Measurements from ENCODE around the gene TBC1D12.
"Not testable (repeated sequence)": the region's sequence is repeated elsewhere in the genome, so short reads cannot be mapped to it uniquely, and the experiment has no call there.

Gene TBC1D12

DNA sequence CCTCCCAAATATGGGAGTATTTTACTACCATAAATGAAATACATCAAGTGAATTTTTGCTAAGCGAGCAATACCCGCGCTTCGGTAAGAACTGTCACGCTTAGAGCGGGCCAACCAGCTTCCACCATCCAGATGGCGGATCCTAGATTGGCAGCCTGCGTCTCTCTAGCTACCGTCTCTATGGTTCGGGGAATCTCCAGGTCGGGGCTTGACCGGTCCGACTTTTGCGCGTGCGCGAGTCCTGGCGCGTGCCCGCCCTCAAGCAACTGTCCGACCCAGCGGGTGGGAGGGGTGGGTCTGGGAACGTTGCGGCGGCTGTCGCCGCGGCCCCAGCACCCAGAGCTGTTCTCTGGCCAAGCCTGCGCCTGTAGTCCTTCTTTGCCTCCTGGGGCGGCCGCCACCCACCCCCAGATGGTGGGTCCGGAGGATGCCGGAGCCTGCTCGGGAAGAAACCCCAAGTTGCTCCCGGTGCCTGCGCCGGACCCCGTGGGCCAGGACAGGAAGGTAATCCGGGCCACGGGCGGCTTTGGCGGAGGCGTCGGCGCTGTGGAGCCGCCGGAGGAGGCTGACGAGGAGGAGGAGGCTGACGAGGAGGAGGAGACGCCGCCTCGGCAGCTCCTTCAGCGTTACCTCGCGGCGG is at the start of gene TBC1D12:
Gene TBC1D12 (plus strand): TSS at position 338 of the 639 bp plus-strand sequence. CDS start 73 bp downstream, at position 411.
- no peak for DNase-seq (ENCODE audit: low read depth, low spot score)

DNA sequence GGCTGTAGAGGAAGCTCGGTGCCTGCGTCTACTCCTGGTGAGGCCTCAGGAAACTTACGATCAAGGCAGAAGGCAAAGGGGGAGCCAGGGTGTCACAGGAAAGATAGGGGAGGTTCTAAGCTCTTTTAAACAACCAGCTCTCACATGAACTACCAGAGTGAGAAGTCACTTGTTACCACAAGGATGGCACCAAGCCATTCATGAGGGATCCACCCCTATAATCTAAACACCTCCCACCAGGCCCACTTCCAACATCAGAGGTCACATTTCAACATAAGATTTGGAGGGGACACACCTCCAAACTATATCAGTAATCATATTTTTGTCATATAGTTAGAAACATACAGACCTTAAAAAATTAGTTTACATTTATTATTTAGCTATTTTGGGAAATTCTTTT is 49.0 kb upstream of the TBC1D12 start:
- DNase-seq (ENCODE audit: low read depth, low spot score), result no peak

GRCh38 chr10:94355841-94356240 is 46.5 kb upstream of the TBC1D12 start:
- DNase-seq (ENCODE audit: low read depth, low spot score), result no peak

- DNase-seq (ENCODE audit: low read depth, low spot score), result no peak
Observed at GRCh38 chr10:94357193-94357592, 45.1 kb upstream of the TBC1D12 start.

DNA sequence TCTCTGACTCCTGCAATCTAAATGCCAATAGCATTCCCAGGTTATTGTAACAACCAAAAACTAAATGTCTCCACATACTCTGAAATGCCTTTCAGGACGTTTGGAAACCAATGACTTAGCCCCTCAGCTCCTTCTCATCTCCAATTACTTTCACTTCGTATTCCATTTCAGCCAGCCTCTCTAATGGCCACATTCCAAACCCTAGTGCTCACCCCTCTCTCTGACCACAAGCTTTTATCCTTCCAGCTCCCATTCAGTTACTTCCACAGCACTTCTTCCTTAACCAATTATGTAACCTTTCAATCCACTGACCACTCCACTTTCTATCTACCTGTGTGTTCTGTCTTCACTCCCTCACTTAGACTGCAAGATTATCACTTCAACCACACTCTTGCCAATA is 43.9 kb upstream of the TBC1D12 start:
- DNase-seq (ENCODE audit: low read depth, low spot score), result no peak

DNA sequence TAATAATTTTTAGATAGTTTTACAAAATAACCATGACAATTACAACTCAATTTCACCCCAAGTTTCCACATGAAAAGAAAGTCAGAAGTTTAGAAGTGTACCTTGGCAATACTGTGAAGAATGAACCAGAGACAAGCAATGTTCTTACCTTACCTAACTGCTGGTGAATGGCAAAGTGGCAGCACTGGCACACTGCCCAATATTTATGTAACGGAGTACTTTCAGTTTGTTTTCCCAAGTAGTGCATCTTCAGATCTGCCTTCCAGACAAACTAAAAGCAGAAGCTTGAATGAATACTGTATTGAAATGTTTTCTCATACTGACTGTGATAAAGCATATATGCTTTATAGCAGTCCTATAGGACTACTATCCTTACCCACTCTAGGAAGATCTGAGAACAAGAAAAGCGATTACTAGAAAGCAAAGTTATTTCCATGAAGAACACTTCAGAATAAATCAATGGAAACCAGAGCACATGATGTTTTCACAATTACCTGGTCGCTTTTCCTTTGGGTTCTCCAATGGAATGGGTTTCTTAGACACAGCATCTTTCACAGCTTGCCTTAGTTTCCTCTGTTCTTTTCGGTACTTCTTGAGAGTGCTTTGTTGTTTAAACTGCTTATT is 41.1 kb upstream of the TBC1D12 start:
- no peak for DNase-seq (ENCODE audit: low read depth, low spot score)

- DNase-seq (ENCODE audit: low read depth, low spot score), result peak; percentile 93
Observed at GRCh38 chr10:94362360-94363250, 39.7 kb upstream of the TBC1D12 start, which contains the start of gene NOC3L. Gene NOC3L (minus strand): TSS chr10:94362939. CDS start chr10:94362838, 101 bp downstream.

- DNase-seq (ENCODE audit: low read depth, low spot score), result no peak
Observed at GRCh38 chr10:94363251-94363565, 39.1 kb upstream of the TBC1D12 start.

DNA sequence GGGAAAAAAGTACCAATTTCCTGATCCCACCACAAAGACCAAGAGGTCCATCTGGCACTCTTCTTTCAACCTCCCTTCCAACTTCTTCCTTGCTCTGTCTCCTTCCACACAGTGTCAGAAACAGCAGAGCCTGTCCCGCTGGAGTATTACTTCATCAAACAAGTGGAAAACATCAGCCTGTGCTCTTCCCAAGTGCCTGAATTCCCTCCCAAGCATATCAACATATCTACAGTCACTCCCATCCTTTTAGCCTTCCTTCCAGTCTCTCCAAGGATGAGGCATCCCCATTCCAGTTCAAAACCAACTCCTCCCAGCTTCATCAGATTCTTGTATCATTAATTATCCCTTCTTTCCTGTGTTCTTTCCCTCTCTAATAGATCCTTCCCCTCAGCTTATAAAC is 37.9 kb upstream of the TBC1D12 start:
- no peak for DNase-seq (ENCODE audit: low read depth, low spot score)

DNA sequence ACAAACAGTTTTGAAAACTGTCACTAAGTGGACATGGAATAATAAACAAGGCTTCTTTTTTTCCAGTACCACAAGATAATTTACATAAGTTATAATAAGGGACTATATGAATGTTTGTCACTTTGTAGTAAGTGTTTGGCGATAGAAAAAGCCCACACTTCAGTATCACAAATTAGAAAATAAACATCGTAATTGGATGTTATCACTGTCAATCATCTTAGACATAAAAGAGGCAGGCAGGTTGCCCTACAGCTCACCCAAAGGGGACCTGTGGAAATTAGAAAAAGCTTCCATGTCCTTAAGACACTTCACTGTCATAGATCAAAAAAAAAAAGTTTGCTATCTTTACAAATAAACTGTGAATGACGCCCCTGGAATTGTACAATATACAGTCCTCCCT is 36.0 kb upstream of the TBC1D12 start:
- no peak for DNase-seq (ENCODE audit: low read depth, low spot score)

DNA sequence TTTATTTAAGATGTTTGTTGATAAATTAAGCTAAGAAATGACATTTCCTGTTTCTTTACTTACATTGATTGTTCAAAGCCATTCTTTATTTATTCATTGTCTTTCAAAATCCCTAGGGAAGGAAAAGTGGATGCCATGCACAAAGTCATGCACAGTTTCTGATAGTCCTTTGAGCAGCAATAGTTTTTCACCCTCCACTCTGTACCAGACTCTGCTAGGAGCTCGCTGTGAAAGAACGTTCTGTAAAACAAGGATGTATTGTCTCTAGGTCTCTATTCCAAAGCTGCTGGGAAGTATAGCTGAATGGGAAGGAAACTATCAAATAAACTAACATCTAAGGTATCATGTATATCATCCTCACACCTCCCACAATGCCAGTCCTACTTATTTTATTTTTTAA is 31.8 kb upstream of the TBC1D12 start:
- DNase-seq (ENCODE audit: low read depth, low spot score), result no peak

DNA sequence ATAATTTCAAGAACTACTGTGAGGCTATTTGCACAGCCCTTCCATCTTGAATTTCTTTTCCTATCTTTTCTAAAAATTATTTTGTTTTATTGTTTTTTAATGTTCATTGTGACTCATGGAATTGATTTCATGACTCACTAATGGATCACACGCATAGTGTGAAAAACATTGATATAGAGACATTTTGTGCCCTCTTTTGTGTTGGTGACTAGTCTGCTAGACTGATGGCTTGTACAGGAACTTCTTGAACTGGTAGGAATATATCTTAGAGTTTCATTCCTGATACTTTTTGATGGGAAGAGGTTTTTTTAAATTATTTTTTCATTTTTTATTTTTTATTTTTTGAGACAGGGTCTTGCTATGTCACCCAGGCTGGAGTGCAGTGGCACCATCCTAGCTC is 27.0 kb upstream of the TBC1D12 start:
- no peak for DNase-seq (ENCODE audit: low read depth, low spot score)

DNA sequence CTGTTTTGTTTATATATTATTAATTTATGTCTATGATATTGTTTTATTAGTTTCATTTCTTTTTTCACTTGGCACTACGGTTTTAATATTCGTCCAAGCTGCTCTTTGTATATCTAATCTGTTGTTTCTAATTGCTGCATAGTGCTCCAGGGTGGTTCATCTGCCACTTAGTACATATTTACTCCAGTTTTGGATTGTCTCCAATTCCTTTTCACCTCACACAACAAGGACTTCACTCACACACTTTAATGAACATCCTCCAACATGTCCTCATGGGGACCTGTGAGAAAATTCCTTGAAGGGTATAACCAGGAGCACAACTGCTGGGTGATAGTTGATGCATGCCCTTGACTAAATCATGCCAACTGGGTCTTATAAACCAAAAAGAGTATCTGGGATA is 25.5 kb upstream of the TBC1D12 start:
- DNase-seq (ENCODE audit: low read depth, low spot score), result no peak

DNA sequence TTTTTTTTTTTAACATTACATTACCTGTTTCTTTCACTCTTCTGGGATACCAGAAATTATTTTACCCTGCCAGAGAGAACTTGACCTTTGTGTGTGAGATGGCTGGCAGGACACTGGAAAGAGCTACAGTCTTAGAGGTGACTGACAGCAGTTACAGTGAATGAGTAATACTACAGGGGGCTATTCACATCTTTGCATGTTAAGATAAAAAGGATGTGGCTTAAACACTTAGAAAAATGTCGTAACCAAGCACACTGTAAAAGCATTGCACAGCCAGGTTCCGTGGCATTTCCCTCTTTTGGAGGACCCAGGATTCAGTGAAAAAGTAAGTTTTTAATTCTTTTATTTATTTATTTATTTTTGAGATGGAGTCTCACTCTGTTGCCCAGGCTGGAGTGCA is 18.8 kb upstream of the TBC1D12 start:
- DNase-seq (ENCODE audit: low read depth, low spot score), result no peak

GRCh38 chr10:94385733-94386132 is 16.6 kb upstream of the TBC1D12 start:
- not testable (repeated sequence) for DNase-seq (ENCODE audit: low read depth, low spot score)

DNA sequence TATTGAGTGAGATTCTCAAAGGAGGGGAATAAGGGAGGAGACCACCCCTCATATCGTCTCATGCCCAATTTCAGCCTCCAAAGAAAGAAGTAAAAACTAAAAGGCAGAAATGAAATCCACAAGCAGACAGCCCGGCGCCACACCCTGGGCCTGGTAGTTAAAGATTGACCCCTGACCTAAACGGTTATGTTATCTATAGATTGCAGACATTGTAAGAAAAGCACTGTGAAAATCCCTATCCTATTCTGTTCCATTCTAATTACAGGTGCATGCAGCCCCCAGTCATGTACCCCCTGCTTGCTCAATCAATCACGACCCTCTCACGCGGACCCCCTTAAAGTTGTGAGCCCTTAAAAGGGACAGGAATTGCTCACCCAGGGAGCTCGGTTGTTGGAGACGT is 10.2 kb upstream of the TBC1D12 start:
- not testable (repeated sequence) for DNase-seq (ENCODE audit: low read depth, low spot score)

- DNase-seq (ENCODE audit: low read depth, low spot score), result no peak
Observed at GRCh38 chr10:94397549-94398370, 4.6 kb upstream of the TBC1D12 start.

DNA sequence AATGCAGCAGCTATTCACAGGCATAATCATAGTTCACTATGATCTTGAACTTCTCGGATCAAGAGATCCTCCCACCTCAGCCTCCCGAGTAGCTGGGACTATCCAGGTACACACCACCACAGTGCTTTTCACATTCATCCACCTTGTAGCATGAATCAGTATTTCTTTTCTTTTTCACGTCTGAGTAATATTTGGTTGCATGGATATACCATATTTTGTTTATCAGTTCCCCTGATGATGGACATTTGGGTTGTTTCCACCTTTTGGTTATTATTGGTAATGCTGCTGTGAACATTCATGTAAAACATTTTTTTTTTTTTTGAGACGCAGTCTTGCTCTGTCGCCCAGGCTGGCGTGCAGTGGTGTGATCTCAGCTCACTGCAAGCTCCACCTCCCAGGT is 3.6 kb upstream of the TBC1D12 start:
- no peak for DNase-seq (ENCODE audit: low read depth, low spot score)

GRCh38 chr10:94402843-94403379 is 570 bp downstream of the TBC1D12 start:
- DNase-seq (ENCODE audit: low read depth, low spot score), result no peak

- no peak for DNase-seq (ENCODE audit: low read depth, low spot score)
Observed at GRCh38 chr10:94403380-94404213, 1.3 kb downstream of the TBC1D12 start.

DNA sequence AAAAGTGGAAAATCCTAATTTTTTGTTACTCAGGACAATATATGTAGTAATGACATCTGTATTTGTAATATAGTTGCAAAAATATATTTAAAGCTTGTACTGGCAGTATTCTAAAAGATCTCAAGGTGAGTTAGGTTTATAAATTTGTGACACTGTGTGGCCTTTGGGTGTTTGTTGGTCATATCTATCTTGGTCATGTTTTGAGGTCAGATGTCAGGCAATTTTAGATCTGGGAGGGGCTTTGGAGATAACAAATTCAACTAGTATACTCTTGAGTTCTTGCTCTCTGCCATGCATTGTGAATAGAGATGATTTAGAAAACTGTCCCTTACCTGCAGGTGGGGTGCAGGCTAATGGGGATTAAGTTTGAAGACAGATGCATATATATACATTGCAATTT is 3.1 kb downstream of the TBC1D12 start:
- no peak for DNase-seq (ENCODE audit: low read depth, low spot score)

All from activated naive CD8-positive, alpha-beta T cell treated with anti-CD3 and anti-CD28 coated beads, Interleukin-2, amount 50 U/mL, for 16 hours (primary cell).